ENCODE data around the gene ORC6.

ORC6 gene

DNA sequence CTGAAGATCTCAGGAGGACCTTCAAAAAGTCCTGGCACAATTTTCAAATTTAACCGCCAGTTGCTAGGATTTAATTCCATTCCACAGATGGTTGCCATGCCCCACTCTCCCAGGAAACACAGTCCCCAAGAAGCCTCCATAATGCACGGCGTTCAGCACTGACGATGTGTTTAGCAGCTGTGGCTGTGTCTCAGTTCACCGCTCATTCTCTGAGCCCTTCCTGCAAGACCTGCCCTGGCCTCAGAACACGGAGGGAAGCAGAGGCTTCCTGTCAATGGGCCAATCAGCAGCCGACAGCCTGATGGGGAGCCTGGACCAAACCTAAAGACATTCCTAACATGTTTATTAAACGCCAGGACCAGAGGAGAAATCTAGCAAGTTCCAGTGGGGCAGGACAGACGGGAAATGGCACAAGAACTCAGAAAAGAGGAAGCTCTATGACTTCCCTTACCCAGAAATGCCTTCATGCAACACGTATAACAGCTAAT is 53.8 kb downstream of the ORC6 start:
- no peak overlapping the region for H3K4me2 ChIP-seq (ENCODE audit: low read depth, low read length)
- no peak overlapping the region for H3K27ac ChIP-seq (ENCODE audit: low read length)
- H3K4me3 ChIP-seq (ENCODE audit: low read length): no peak overlapping the region
- H3K9me3 ChIP-seq (replicated peaks; ENCODE audit: insufficient read depth, low read length): no peaks in the 10 kb centered on the region
- H3K9me2 ChIP-seq (replicated peaks; ENCODE audit: insufficient read depth, low read length): no peaks in the 10 kb centered on the region
- 0 out of 2 replicates have a peak, but pooled peaks cover 3% of the 10 kb centered on the region for H3K4me1 ChIP-seq (ENCODE audit: low read length)
- H3K36me3 ChIP-seq (replicated peaks; ENCODE audit: insufficient read depth, low read length): no peaks in the 10 kb centered on the region
- TF ChIP-seq CTCF (IDR thresholded peaks at IDR 0.05; ENCODE audit: low read length) (no peak), EZH2phosphoT487 (IDR thresholded peaks at IDR 0.05; ENCODE audit: low read length) (no peak), EZH2 (optimal IDR thresholded peaks at IDR 0.05; ENCODE audit: low read depth, low read length) (no peak)
- no peak overlapping the region for H2AFZ ChIP-seq (ENCODE audit: low read length)
- no peak overlapping the region for H3K9ac ChIP-seq (ENCODE audit: low read length)
- H3K27me3 ChIP-seq (replicated peaks; ENCODE audit: insufficient read depth, low read length): no peaks in the 10 kb centered on the region
- no peaks in the 10 kb centered on the region for H4K20me1 ChIP-seq (ENCODE audit: insufficient read depth, low read length)
- no peaks in the 10 kb centered on the region for H3K79me2 ChIP-seq (ENCODE audit: low read length)
- DNase-seq: no peak
- no peaks in the 10 kb centered on the region for H3F3A ChIP-seq (ENCODE audit: insufficient read depth, low read length)

- no peak overlapping the region for H2AFZ ChIP-seq (ENCODE audit: low read length)
- no peak overlapping the region for H3K4me3 ChIP-seq (ENCODE audit: low read length)
- H3K79me2 ChIP-seq (ENCODE audit: low read length): no peaks in the 10 kb centered on the region
- H3K9me2 ChIP-seq (replicated peaks; ENCODE audit: insufficient read depth, low read length): no peaks in the 10 kb centered on the region
- no peaks in the 10 kb centered on the region for H3K9me3 ChIP-seq (replicated peaks; ENCODE audit: insufficient read depth, low read length)
- no peak overlapping the region for H3K4me2 ChIP-seq (ENCODE audit: low read depth, low read length)
- no peak for DNase-seq
- no peaks in the 10 kb centered on the region for H3K27me3 ChIP-seq (replicated peaks; ENCODE audit: insufficient read depth, low read length)
- no peak for TF ChIP-seq CTCF (IDR thresholded peaks at IDR 0.05; ENCODE audit: low read length)
- TF ChIP-seq EZH2 (optimal IDR thresholded peaks at IDR 0.05; ENCODE audit: low read depth, low read length): no peak
- TF ChIP-seq EZH2phosphoT487 (IDR thresholded peaks at IDR 0.05; ENCODE audit: low read length): no peak
- no peaks in the 10 kb centered on the region for H3K36me3 ChIP-seq (replicated peaks; ENCODE audit: insufficient read depth, low read length)
- H3K27ac ChIP-seq (ENCODE audit: low read length): no peak overlapping the region
- H3K9ac ChIP-seq (ENCODE audit: low read length): no peak overlapping the region
- no peaks in the 10 kb centered on the region for H4K20me1 ChIP-seq (ENCODE audit: insufficient read depth, low read length)
- 0 out of 2 replicates have a peak, but pooled peaks cover 3% of the 10 kb centered on the region for H3K4me1 ChIP-seq (ENCODE audit: low read length)
- H3F3A ChIP-seq (ENCODE audit: insufficient read depth, low read length): no peaks in the 10 kb centered on the region
Observed at GRCh38 chr16:46745617-46746016, 56.2 kb downstream of the ORC6 start.

- Histone ChIP-seq H3K27ac (ENCODE audit: low read length) (no peak overlapping the region), H3K9ac (ENCODE audit: low read length) (no peak overlapping the region), H3K4me3 (ENCODE audit: low read length) (no peak overlapping the region), H3K36me3 (replicated peaks; ENCODE audit: insufficient read depth, low read length) (no peaks in the 10 kb centered on the region), H3K79me2 (ENCODE audit: low read length) (no peaks in the 10 kb centered on the region), H3K9me3 (replicated peaks; ENCODE audit: insufficient read depth, low read length) (no peaks in the 10 kb centered on the region), H3F3A (ENCODE audit: insufficient read depth, low read length) (no peaks in the 10 kb centered on the region), H3K27me3 (replicated peaks; ENCODE audit: insufficient read depth, low read length) (no peaks in the 10 kb centered on the region), H3K4me2 (ENCODE audit: low read depth, low read length) (no peak overlapping the region), H2AFZ (ENCODE audit: low read length) (no peak overlapping the region), H3K9me2 (replicated peaks; ENCODE audit: insufficient read depth, low read length) (no peaks in the 10 kb centered on the region), H4K20me1 (ENCODE audit: insufficient read depth, low read length) (no peaks in the 10 kb centered on the region), H3K4me1 (ENCODE audit: low read length) (no peaks in the 10 kb centered on the region)
- no peak for DNase-seq
- TF ChIP-seq EZH2 (optimal IDR thresholded peaks at IDR 0.05; ENCODE audit: low read depth, low read length) (no peak), CTCF (IDR thresholded peaks at IDR 0.05; ENCODE audit: low read length) (no peak), EZH2phosphoT487 (IDR thresholded peaks at IDR 0.05; ENCODE audit: low read length) (no peak)
Observed at GRCh38 chr16:46746821-46747776, 57.6 kb downstream of the ORC6 start.

Data from MM.1S (cell line).